Body of pancreas (tissue), 4 donors: ENCODE results near the gene KRT36. TPM values are rescaled to one million over a fixed set of nuclear protein-coding genes. Genes with fewer than 3 reads are reported as not detected.

ENCODE experiments used
- ATAC-seq: fragments of 150-250 bp; one replicate; pipeline ENCODE4 v1.9.1; 2016
- DNase-seq, 4 donors: peaks; one replicate each; pipeline ENCODE4 v3.0.0-alpha.2; 2019
- H3K27ac ChIP-seq, 4 donors: fragments of 200-600 bp; sonication (generic); 1 replicate in 3 of 4; 2 replicates in 1 of 4; pipeline versions ENCODE4 v1.5.1 to v1.6.1; 2016 to 2019; ENCODE audit warnings: mild to moderate bottlenecking in 1 of 4, mixed read lengths in 1 of 4, moderate library complexity in 1 of 4
- H3K27me3 ChIP-seq, 2 donors: fragments of 200-600 bp; sonication (generic); one replicate each; pipeline ENCODE4 v1.6.0; 2016; ENCODE audit warnings: mild to moderate bottlenecking in 1 of 2
- H3K36me3 ChIP-seq, 2 donors: fragments of 200-600 bp; sonication (generic); replicated peaks in 1 of 2; 2 replicates each; pipeline ENCODE4 v1.5.1; 2016; ENCODE audit warnings: low read depth in 2 of 2; ENCODE audit not compliant: insufficient read depth in 1 of 2
- H3K4me1 ChIP-seq: fragments of 200-600 bp; sonication (generic); one replicate; pipeline ENCODE4 v1.6.0; 2016
- H3K4me3 ChIP-seq, 2 donors: fragments of 200-600 bp; sonication (generic); 1 replicate in 1 of 2; 2 replicates in 1 of 2; pipeline ENCODE4 v1.5.1; 2016 to 2019
- H3K9me3 ChIP-seq, 3 donors: fragments of 200-600 bp; sonication (generic); 1 replicate in 2 of 3; 2 replicates in 1 of 3; pipeline ENCODE4 v1.5.1; 2016
- CTCF ChIP-seq, 7 experiments: fragments of 450-650 bp in 4 of 7; fragments of 200-600 bp in 3 of 7; sonication (generic) in 3 of 7; IDR thresholded peaks; one replicate each; pipeline ENCODE4 v1.5.1; 2016 to 2019; ENCODE audit warnings: antibody characterized with exemption in 7 of 7
- POLR2A ChIP-seq, 3 donors: fragments of 450-650 bp; IDR thresholded peaks; one replicate each; pipeline ENCODE4 v1.6.1; 2016; ENCODE audit warnings: antibody characterized with exemption in 3 of 3, mild to moderate bottlenecking in 2 of 3
- WGBS, 2 donors: methylation state at CpG; one replicate each; pipeline ENCODE4 v1.1.5; 2017; 5-methylcytosine and 5-hydroxymethylcytosine counted together
- intact Hi-C: fragments of 100-400 bp; cut with DNase I; formaldehyde crosslinking; loops from one replicate; pipeline ENCODE4 v1.15.1; 2023
- total RNA-seq, 2 donors: library from RNA; depleted of rRNA; stranded (reverse); fragments of >200 nt; gene quantifications; one replicate each; pipeline ENCODE4 v1.1.0, GENCODE V29; 2016

KRT36 gene
- total RNA-seq, 2 donors from 2014 or later, result not detected

- no peak for ATAC-seq
- Histone ChIP-seq H3K27me3 (no peaks in the 10 kb centered on the region), H3K36me3 (no peaks in the 10 kb centered on the region), H3K4me3 (no peak overlapping the region), H3K27ac (no peak overlapping the region), H3K9me3 (no peaks in the 10 kb centered on the region), H3K4me1 (no peaks in the 10 kb centered on the region)
- WGBS, 2 donors, result 70 to 74% methylated on average over 6 to 8 of the region's 8 CpGs
- no peak for DNase-seq
- intact Hi-C loops, result no loop called here
- TF ChIP-seq CTCF (IDR thresholded peaks at IDR 0.05) (no peak), POLR2A (IDR thresholded peaks at IDR 0.05) (no peak)
These were observed 4.5 kb downstream of the KRT36 start for GRCh38 chr17:41484920-41485904.

- ATAC-seq, result no peak
- 64 to 69% methylated on average over 7 of the region's 7 CpGs for WGBS, 2 donors
These were observed 5.5 kb downstream of the KRT36 start for GRCh38 chr17:41483991-41484826.

GRCh38 chr17:41483531-41483930 is 6.2 kb downstream of the KRT36 start:
- TF ChIP-seq CTCF (IDR thresholded peaks at IDR 0.05), result no peak
- TF ChIP-seq POLR2A (IDR thresholded peaks at IDR 0.05), result no peak
- H3K4me3 ChIP-seq, result no peak overlapping the region
- DNase-seq, result no peak
- H3K36me3 ChIP-seq, result no peaks in the 10 kb centered on the region
- H3K27ac ChIP-seq, result no peak overlapping the region
- intact Hi-C loops, result no loop called here
- no peaks in the 10 kb centered on the region for H3K4me1 ChIP-seq
- 44 to 60% methylated on average over 9 of the region's 9 CpGs for WGBS, 2 donors
- no peak for ATAC-seq
- H3K9me3 ChIP-seq, result no peaks in the 10 kb centered on the region
- no peaks in the 10 kb centered on the region for H3K27me3 ChIP-seq

More at GRCh38 chr17:41483991-41484826, 5.5 kb downstream of the KRT36 start:
- TF ChIP-seq CTCF (IDR thresholded peaks at IDR 0.05), result no peak
- TF ChIP-seq POLR2A (IDR thresholded peaks at IDR 0.05), result no peak
- no peaks in the 10 kb centered on the region for H3K4me1 ChIP-seq
- no peak overlapping the region for H3K27ac ChIP-seq
- no peak for DNase-seq
- H3K4me3 ChIP-seq, result no peak overlapping the region
- H3K36me3 ChIP-seq, result no peaks in the 10 kb centered on the region
- intact Hi-C loops, result no loop called here
- H3K9me3 ChIP-seq, result no peaks in the 10 kb centered on the region
- no peaks in the 10 kb centered on the region for H3K27me3 ChIP-seq

- WGBS, 2 donors, result 89 to 95% methylated on average over 2 of the region's 2 CpGs
- intact Hi-C loops, result no loop called here
- ATAC-seq, result no peak
These were observed 8.7 kb downstream of the KRT36 start, which contains the start of gene KRT35 for GRCh38 chr17:41481036-41481435. Gene KRT35 (minus strand): TSS chr17:41481151. CDS start chr17:41481097, 54 bp downstream.

More at GRCh38 chr17:41481036-41481435, 8.7 kb downstream of the KRT36 start, which contains the start of gene KRT35:
- H3K27me3 ChIP-seq, result no peaks in the 10 kb centered on the region
- H3K27ac ChIP-seq, result no peak within 1 kb of the TSS
- H3K9me3 ChIP-seq, result no peaks in the 10 kb centered on the region
- no peak for TF ChIP-seq POLR2A (IDR thresholded peaks at IDR 0.05)
- no peak for TF ChIP-seq CTCF (IDR thresholded peaks at IDR 0.05)
- no peak within 1 kb of the TSS for H3K4me3 ChIP-seq
- H3K36me3 ChIP-seq, result no peaks in the 10 kb centered on the region
- no peaks in the 10 kb centered on the region for H3K4me1 ChIP-seq
- DNase-seq, result no peak
